Measurements from ENCODE around the gene CAMKMT.

Gene CAMKMT

GRCh38 chr2:44807201-44808025 is 445.7 kb downstream of the CAMKMT start:
- DNase-seq: no peak

GRCh38 chr2:44810892-44811530 is 449.3 kb downstream of the CAMKMT start:
- DNase-seq: no peak

- DNase-seq: no peak
These were observed 451.4 kb downstream of the CAMKMT start for GRCh38 chr2:44813165-44813564.

GRCh38 chr2:44813658-44814057 is 451.9 kb downstream of the CAMKMT start:
- DNase-seq: no peak

- no peak for DNase-seq
These were observed 455.5 kb downstream of the CAMKMT start for GRCh38 chr2:44817256-44817655.

- no peak for DNase-seq
These were observed 456.1 kb downstream of the CAMKMT start for GRCh38 chr2:44817673-44818335.

- DNase-seq: no peak
These were observed 457.3 kb downstream of the CAMKMT start for GRCh38 chr2:44819061-44819460.

- DNase-seq: no peak
These were observed 459.8 kb downstream of the CAMKMT start for GRCh38 chr2:44821500-44821899.

- DNase-seq: no peak
These were observed 460.4 kb downstream of the CAMKMT start for GRCh38 chr2:44822174-44822573.

Data from bone marrow (tissue), 2 donors.